Epidermal melanocyte (primary cell): ENCODE measurements around the gene SUSD3.

Experiments used
- DNase-seq: peaks from one replicate; pipeline ENCODE4 v3.0.0; 2011; ENCODE audit warnings: low spot score; ENCODE audit not compliant: insufficient read length

SUSD3 gene

DNA sequence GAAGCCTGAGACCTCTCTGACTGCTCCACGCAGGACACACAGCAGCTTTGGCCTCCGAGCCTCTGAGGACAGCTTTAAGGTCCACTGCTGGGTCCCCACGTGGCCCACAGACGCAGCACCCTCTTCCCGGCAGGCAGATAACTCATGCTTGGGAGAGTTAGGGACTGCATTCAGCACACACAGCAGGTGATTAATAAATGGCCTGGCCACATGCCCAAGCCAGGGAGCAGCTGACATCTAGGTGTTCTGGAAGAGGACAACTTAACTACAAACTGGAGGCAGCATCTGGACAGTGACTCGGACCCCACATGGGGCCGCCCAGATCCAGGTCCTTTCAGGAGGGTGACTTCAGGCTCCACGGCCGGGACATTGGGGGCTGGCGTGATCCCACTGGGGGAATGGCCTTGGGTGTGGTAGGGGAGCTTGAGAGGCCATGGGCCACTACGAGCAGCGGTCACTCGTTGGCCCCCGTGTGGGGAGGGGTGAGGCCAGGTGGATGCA is 64.3 kb downstream of the SUSD3 start:
- DNase-seq = no peak

GRCh38 chr9:93123561-93124283 is 65.2 kb downstream of the SUSD3 start:
- no peak for DNase-seq

DNA sequence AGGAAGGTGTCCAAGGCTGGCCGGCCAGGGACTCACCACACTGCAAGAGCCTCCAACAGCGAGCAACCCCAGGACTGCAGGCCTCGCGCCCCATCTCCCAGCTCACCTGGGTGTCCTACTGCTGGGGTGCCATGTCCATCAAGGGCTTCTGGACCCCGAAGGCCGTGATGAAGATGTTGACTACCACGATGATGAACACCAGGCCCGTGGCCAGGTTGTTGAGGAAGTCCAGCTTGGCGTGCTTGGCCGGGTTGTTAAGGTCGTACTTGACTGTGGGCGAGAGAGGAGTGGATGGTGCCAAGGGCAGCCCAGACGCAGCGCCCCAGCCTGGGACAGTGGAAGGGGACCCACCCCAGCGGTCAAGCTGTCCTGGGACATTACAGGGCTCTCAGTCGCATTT is 66.3 kb downstream of the SUSD3 start:
- DNase-seq = no peak

DNA sequence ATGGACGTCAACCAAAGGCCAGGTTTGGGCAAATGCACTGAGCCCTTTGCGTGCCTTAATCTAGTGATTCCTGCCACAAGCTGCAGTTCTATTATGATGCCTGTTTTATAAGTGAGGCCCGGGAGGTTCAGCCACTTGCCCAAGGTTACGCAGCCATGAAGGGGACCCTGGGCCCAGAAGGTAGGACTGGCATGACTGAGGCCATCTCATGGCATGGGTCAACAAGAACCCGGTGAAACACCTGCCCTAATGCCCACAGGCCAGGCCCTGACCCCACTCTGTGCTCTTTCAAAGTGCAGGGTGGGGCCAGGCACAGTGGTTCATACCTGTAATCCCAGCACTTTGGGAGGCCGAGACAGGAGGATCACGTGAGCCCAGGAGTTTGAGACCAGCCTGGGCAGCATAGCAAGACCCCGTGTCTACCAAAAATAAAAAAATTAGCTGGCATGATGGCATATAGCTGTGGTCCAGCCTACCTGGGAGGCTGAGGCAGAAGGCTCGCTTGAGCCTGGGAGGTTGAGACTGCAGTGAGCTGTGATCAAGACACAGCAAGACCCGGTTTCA is 66.9 kb downstream of the SUSD3 start:
- no peak for DNase-seq

- no peak for DNase-seq
These were observed 67.8 kb downstream of the SUSD3 start for GRCh38 chr9:93126151-93126781.

DNA sequence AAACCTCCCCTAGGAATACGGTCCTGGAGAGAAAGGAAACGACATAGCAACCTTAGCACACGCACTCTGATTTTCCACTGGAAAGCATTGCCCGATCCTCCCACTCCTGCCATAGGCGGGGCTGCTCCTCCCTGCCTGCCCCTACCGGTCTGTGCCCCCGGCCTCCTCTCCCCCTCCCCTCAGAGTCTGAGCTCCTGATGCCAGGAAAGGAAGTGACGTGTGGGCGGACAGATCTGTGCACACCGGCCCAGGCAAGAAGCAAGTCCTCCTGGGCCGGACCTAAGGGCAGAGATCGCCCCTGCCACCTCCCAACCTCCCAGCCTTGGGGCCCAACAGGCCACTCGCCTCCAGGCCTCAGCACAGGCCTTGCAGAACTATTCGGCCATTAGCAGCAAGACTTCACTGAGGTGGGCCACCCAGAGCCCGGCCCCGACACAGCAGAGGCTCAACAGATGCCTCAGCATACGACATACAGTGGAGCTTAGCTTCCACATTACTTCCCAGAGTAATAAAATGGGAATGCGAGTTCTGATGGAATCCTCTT is 68.4 kb downstream of the SUSD3 start:
- no peak for DNase-seq

- no peak for DNase-seq
These were observed 69.0 kb downstream of the SUSD3 start for GRCh38 chr9:93127395-93127911.

- DNase-seq = no peak
These were observed 69.7 kb downstream of the SUSD3 start for GRCh38 chr9:93128011-93128714.

- no peak for DNase-seq
These were observed 70.3 kb downstream of the SUSD3 start for GRCh38 chr9:93128715-93129224.

- no peak for DNase-seq
These were observed 70.8 kb downstream of the SUSD3 start for GRCh38 chr9:93129286-93129685.

GRCh38 chr9:93129691-93130500 is 71.4 kb downstream of the SUSD3 start:
- no peak for DNase-seq

- DNase-seq = no peak
These were observed 72.5 kb downstream of the SUSD3 start for GRCh38 chr9:93130861-93131481.

- no peak for DNase-seq
These were observed 73.2 kb downstream of the SUSD3 start for GRCh38 chr9:93131599-93132286.

- DNase-seq = no peak
These were observed 73.9 kb downstream of the SUSD3 start for GRCh38 chr9:93132287-93132927.

DNA sequence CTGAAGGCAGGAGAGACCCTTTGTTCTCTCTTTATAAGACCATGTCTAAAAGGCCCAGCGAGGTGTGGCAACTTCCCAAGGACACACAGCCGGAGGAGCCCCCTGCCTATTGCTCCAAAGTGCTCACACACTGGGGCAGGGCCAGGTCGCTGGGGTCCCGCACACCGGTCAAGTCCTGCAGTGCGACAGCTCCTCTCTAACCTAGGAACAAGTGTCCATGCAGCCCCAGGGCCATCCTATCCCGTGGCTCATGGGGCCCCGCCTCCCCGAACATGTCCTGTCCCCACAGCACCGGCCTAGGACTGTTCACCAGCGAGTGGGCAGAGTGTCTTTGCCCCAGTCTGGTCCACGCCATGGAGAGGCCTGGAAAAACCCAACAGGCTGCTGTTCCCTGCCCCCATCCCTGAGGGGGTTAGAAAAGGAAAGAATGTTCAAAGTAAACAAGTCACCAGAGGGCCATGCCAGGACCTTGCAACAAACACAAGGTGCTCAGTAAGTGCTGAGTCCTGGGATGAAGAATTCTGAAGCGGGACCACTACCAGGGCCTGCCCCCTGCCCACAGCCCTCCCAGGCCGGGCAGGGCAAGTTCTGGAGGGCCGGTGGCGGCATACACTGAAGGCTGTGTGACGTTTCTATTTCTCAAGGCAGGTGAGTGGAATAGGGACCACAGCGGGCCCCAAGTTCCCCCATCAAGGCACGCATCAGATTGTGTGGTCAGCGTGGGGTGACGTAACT is 74.6 kb downstream of the SUSD3 start:
- no peak for DNase-seq

DNA sequence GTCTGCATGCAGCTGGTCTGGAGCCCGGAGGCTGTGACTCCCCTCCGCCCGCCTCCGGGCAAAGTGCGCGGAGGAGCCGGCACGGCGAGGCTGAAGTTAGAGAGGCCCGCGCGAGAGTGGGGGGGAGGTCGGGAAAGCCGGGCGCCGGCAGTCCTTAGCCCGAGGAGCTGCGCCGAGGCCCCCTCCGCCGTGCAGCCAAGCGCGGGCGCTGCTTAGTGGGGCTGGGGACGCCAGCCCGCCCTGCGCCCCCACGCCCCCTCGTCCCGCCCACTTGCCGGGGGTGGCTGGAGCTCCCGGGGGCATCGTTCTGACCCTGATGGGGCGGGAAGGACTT is 75.1 kb downstream of the SUSD3 start:
- peak; percentile 81 for DNase-seq

DNA sequence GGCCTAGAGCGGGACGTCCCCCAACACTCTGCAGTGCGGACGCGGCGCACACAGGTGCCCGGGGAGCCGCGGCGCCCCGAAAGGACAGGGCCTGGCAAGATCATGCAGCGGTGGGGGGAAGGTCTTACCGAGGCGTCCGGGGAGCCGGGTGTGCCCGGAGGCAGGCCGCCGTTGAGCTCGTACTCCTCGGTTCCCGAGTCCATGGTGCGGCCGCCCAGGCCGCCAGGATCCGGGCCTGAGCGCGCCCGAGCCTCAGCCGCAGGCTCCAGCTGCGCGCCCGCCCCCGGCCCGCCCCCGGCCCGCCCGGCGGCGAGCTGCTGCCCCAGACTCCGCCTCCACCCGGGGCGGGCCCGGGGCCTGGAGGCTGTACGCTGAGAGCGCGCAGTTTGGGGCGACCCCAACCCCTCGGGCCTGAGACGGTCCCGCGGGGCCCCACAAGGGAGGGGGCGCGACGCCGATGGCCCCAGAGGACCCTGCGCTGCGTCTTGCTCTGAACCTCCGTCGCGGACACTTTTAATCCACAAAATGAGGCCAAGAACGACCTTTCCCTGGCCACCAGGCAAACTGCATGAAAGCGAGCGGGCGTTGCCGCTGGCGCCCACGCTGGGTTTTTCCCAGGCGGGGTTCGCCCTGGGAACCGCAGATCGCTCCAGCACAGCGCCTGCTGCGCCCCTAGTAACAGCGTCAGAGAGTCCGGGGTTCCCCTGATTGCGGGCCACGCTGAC is 75.7 kb downstream of the SUSD3 start, which contains the start of gene NINJ1:
Gene NINJ1 (minus strand): TSS at position 237 of the 725 bp plus-strand sequence. CDS start 34 bp downstream, at position 203.
- peak; percentile 82 for DNase-seq
